ENCODE results near the gene PAIP1.

- TF ChIP-seq CTCF (IDR thresholded peaks at IDR 0.05; ENCODE audit: low read depth, low read length) (no peak), MYC (IDR thresholded peaks at IDR 0.05; ENCODE audit: low read depth, low read length) (no peak), POLR2A (IDR thresholded peaks at IDR 0.05; ENCODE audit: extremely low read depth, insufficient read length) (no peak), MAX (IDR thresholded peaks at IDR 0.05; ENCODE audit: low read depth, low read length) (no peak)
Observed at GRCh38 chr5:43561356-43561755, 4.5 kb upstream of the PAIP1 start.
